ENCODE results near the gene MMP19.
"Not testable (repeated sequence)": the region's sequence is repeated elsewhere in the genome, so short reads cannot be mapped to it uniquely, and the experiment has no call there.

The MMP19 gene, protein sequence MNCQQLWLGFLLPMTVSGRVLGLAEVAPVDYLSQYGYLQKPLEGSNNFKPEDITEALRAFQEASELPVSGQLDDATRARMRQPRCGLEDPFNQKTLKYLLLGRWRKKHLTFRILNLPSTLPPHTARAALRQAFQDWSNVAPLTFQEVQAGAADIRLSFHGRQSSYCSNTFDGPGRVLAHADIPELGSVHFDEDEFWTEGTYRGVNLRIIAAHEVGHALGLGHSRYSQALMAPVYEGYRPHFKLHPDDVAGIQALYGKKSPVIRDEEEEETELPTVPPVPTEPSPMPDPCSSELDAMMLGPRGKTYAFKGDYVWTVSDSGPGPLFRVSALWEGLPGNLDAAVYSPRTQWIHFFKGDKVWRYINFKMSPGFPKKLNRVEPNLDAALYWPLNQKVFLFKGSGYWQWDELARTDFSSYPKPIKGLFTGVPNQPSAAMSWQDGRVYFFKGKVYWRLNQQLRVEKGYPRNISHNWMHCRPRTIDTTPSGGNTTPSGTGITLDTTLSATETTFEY

DNA sequence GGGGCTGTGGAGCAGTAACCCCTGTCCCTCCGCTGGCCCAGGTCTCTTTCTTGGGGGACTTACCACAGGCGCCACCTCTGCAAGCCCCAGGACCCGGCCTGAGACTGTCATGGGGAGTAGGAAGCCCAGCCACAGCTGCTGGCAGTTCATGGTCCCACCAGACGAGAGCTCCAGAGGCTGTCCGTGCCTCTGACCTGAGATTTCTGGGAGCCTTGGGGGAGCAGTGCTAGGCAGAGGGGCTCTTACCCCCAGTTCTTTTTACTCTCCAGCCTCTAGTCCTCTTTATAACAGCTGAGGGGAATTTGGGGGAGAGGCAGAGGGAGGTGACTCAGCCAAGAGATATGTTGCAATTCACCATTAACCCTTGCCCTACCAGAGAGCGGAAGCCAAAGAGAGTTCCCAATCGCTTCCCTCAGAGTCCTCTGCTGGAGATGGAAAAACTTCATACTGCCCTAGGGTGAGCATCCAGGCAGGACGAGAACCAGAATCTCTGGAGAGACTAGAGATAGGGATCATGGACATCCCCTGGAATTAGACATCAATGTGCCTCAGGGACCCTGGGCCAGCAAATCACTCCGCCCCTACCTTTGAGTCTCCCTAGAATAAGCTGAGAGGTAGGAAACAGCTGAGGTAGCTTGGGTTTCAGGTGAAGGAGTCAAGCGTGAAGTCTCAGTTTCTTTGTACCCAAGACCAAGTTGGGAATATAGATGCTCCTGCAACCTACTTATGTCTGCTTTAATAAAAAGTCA lies at the start of gene MMP19:
Gene MMP19, minus strand, starts transcription at position 256 of the 749 bp plus-strand sequence. Its CDS starts 106 bp downstream, at position 150.
- DNase-seq, result no peak

DNA sequence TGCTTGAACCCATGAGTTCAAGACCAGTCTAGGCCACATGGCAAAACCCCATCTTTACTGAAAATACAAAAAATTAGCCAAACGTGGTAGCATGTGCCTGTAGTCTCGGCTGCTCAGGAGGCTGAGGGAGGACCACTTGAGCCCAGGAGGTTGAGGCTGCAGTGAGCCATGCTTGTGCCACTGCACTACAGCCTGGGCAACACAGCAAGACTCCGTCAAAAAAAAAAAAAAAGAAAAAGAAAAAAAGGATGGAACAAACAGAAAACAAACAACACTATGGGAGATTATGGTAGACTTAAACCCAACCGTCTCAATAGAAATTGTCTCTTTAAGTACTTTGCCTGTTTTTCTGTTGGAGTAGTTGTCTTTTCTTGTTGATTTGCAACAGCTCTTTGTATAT lies 48.6 kb upstream of the MMP19 start:
- DNase-seq, result no peak

DNA sequence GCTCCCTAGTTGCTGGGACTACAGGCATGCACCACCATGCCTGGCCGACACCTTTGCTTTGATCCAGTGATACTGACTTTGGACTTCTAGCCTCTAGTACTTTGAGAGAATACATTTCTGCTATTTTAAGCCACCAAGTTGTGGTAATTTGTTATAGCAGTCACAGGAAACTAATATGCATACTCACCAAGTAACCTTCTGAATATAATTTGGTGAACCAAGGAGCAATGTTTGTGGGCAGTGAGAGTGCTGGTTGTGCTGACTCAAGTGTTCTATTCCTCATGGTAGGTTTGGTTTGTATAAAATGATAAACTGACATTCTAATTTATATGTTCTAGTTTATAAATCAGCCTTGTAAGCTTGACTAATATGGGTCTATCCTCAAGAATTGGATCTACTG lies 42.4 kb upstream of the MMP19 start:
- DNase-seq, result no peak

DNA sequence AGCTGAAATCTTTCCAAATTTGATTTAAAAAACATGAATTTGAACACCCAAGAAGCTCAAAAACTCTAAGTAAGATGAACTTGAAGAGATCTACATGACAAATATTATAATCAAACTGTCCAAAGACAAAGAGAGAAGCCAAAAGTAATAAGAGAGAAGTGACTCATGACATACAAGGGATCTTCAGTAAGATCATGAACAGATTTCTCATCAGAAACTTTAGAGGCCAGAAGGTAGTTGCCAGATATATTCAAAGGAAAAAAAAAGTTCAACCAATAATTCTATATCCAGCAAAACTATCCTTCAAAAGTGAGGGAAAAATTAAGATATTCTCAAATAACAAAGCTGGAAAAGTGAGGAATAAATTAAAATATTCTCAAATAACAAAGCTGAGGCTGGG lies 35.1 kb upstream of the MMP19 start:
- no peak for DNase-seq

DNA sequence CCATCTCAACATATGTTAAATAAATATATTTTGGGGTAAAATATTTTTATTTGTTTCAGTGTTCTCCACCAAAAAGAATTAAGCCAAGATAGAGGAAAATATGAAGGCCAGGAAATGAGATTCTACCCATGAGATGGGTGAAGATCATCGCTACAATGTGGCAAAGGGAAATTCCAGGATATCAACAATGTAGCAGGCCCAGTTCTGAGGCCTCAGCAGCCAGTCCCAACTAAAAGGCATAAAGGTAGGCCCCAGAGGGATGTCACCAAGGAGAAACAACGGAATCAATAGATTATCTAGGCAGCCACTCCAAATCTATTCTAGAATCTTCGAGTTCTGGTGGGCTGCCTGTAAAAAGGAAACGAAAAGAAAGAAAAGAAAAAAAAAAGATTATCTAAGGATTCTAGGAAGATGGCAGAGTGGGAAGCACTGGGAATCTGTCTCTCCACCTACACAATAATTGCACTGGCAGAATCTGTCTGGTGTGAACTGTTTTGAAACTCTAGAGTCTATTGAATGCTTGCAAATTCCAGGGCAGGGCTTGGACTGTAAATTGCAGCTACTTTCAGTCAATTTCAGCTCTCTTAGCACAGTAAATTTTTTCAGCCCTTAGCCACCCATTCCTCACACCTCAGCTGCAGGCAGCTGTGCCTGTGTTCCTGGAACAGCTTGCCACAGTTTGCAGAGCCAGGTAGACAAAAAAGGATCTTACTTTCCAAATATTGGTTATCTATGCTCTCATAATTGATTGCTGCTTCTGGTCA lies 33.1 kb upstream of the MMP19 start:
- no peak for DNase-seq

DNA sequence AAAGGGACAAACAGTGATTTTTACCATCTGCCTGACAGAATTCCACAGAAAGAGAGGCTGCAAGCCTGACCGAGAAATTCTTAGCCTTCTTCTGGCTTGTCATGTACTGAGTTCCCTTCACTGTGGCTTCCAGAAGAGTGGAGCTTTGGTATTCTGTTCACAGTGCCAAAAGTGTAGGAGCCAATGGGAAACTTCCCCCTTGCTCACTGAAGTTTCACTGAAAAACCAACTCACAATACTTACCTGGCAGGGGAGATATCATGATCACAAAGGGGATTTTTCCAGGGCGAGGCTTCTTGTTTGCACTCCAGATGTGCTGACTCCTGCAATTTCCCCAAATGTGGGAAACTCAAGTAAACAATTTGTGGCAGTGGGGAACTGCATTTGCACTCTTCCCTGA lies 31.7 kb upstream of the MMP19 start:
- DNase-seq, result no peak

DNA sequence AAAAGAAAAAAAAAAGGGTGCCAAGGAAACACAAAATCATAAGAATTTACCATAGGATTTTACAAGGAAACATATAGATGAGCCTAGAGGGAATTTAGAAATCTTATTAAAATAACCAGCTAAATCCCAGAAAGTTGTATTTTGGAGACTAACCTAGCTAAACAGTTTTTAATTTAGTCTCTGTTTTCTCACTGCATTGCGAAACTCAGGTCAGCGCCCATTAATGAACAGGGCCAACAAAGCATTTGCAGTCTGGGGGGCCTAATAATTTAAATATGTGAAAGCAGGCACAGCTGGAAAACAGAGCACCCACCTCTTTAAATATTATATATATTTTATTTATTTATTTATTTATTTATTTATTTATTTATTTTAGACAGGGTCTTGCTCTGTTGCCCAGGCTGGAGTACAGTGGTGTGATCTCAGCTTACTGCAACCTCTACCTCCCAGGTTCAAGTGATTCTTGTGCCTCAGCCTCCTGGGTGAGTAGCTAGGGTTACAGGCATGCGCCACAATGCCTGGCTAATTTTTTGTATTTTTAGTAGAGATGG lies 23.8 kb upstream of the MMP19 start:
- not testable (repeated sequence) for DNase-seq

DNA sequence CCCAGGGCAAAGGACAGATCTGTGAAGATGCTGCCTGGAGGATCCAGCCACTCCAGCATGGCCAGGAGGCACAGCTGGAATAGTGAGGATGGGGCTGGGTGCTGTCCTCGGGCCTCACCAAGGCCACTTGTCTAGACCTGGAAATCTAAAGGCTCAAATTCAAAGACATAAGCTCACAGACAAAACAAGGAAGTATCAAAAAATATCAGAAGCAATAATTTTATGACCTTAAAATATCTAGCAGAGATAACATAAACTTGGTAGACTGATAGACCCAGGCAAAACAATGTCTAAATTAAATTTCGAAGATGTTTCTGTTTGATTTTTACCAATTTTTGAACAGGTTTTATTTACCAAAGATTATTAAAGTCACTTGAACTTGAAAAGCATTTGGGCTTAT lies 22.6 kb upstream of the MMP19 start:
- no peak for DNase-seq

DNA sequence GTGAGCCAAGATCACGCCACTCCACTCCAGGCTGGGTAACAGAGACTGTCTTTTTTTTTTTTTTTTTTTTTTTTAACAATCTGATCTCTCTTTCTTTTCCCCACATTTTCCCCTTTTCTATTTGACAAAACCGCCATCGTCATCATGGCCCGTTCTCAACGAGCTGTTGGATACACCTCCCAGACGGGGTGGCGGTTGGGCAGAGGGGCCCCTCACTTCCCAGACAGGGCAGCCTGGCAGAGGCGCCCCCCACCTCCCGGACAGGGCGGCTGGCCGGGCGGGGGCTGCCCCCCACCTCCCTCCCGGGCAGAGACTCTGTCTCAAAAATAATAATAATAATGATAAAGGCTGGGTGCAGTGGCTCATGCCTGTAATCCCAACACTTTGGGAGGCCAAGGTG lies 20.2 kb upstream of the MMP19 start:
- not testable (repeated sequence) for DNase-seq

DNA sequence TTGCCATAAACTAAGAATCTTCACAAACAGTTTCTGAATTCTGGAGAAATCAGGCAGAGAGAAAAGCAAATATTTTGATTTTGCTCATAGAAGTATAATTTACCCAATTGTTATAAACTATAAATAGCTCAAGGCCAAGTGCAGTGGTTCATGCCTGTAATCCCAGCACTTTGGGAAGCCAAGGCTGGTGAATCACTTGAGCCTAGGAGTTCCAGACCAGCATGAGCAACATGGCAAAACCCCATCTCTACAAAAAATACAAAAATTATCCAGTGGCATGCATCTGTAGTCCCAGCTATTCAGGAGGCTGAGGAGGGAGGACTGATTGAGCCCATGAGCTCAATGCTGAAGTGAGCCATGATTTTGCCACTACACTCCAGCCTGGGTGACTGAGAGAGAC lies 19.6 kb upstream of the MMP19 start:
- DNase-seq, result no peak

DNA sequence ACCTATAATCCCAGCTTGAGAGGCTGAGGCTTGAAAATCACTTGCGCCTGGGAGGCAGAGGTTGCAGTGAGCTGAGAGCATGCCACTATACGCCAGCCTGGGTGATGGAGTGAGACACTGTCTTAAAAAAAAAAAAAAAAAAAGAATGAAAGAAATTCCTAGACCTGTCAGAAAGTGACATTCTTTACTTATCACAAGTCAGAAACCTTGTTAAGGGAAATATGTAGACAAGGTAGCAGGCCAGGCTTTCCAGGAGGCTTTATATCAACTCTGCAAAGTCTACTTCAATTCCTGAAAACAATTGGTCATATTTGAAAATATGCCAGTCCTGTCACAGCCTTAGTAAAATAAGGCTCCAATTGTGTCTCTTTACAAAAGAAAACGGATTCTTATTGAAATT lies 19.1 kb upstream of the MMP19 start:
- DNase-seq, result no peak

DNA sequence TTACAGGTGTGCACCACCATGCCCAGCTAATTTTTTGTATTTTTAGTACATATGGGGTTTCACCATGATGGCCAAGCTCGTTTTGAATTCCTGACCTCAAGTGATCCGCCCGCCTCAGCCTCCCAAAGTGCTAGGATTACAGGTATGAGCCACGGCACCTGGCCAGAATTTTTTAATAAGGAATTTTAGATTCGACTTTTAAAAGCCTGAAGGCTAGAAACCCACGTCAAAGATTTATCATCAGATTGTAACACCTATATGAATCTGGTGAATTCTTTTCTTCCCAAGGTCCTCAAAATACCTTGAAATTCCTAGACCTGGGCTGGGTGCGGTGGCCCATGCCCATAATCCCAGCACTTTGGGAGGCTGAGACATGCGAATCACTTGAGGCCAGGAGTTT lies 18.7 kb upstream of the MMP19 start:
- no peak for DNase-seq

DNA sequence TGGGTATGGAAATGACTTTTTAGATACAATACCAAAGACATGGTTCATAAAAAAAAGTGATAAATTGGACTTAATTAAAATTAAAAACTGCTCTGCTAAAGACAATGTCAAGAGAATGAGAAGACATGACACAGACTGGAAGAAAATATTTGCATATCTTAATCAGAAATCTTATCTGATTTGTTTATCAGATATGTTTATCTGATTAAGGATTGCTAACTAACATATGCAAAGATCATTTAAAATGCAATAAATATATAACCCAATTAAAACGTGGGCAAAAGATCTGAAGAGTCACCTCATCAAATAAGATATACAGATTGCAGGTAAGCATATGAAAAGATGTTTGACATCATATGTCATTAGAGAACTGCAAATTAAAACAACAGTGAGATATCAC lies 10.0 kb upstream of the MMP19 start:
- DNase-seq, result no peak

DNA sequence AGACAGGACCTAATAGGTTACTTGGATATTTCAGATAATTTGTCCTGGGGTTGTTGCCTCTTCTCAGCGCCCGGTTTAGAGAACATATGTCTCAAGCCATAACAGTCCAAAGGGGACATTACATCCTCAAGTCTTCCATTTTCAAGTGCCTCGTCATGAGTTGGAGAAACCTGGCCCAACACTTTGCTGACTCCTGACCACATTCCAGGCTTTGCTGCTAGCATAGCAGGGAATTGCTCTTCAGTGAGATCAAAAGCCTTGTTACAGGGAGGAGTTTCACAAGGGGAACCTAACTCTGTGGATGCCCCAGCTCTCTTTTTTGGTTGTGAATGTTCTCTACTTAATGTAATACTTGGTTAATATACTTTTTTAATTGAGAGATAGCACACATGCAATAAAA lies 8.2 kb upstream of the MMP19 start:
- DNase-seq, result no peak

DNA sequence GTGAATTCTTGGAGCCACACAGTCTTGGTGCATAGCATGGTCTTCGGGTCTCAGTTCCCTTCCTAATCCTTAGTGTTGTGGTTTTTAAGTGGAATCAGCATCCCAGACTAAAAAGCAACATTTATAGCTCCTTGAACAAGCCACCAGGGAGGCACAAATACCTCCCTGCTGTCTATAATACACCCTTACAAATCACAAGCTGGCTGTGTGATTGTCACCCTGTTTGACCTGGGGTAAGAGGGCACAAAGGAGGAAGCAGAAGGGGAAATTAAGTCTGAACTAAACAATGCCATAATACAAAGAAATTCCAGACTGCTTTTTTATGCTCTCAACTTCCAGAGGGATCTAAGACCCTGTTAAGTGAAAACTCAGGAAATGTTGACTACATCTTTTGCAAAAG lies 7.7 kb upstream of the MMP19 start:
- no peak for DNase-seq

DNA sequence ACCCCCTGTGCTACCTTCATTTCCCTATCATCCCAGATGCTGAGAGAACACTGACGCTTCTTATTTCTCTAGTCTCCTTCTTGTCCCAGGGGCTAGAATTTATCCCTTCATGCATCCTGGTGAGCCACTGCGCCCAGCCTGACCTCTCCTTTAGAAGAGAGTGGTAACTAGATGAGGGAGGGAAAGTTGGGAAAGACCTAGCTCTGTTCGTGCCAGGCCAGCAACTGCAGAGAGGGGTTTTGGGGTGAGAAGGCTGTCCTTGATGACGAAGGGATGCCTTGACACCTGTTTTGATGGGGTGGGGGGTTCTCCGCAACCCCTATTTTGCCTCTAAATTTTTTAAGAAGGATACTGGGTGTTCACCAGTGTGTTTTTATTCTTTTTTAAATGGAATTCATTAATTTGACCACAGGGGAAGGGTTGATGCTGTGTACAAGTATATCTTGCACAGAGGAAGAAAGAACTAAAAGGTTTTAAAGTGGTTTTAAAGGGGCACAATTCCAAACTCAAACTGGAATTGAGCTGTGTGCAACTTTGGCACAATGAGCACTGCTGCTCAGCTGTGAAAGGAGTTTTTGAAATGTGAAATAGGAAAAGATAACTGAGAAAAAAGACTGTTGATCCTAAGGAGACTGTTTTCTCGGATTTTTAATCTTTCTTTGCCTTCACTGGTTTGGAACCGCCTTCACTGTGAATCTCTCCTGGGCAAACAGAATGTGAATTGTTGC lies 7.0 kb upstream of the MMP19 start:
- DNase-seq, result no peak

DNA sequence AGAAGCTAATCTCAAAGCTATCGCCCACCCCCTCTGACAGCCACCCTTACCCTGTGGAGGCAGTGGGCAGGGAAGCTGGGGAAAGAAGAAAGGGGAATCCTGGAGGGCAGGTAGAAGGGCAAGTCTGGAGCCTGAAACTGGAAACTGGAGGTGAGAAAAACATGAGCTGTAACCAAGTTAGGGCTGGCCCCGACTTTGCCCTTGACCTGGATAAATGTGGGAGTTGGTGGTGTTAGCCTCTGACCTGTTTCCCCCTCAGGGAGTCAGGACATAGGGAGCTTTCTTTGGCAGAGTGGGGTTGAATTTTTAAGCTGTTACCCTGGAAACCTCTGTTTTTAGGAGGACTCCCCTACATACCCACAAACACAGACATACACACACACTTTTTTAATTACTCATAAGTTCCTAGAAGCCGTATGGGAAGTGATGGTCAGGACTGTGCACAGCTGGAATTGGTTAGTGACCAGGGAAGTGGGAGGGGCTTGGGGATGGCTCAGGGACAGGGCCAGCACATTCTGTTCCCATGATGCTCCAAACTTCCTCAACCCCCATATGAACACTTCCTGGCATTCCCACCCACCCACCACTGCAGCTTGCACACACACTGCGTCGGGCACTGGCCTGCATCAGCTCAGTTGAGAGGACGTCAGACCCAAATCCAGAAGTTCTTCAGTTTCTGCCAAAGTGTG lies 5.0 kb upstream of the MMP19 start:
- DNase-seq, result no peak

DNA sequence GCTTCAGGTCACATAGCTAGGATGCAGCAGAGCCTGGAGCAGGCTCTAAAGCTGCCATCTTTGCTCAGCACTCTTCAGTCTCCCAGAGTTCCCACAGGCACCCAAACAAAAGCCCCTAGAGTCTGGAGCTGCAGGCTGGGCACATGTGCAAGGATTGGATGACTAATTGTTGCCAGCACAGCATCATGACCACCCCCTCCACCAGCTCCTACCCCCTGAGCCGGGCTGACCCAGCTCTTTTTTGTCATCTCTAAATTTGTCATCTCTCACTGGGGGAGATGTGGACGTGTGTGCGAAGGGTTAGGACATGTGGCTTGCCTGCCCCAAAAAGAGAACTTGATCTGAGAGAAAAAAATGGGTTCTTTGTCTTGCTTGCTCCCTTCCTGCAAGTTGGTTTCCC lies 4.3 kb upstream of the MMP19 start:
- no peak for DNase-seq

DNA sequence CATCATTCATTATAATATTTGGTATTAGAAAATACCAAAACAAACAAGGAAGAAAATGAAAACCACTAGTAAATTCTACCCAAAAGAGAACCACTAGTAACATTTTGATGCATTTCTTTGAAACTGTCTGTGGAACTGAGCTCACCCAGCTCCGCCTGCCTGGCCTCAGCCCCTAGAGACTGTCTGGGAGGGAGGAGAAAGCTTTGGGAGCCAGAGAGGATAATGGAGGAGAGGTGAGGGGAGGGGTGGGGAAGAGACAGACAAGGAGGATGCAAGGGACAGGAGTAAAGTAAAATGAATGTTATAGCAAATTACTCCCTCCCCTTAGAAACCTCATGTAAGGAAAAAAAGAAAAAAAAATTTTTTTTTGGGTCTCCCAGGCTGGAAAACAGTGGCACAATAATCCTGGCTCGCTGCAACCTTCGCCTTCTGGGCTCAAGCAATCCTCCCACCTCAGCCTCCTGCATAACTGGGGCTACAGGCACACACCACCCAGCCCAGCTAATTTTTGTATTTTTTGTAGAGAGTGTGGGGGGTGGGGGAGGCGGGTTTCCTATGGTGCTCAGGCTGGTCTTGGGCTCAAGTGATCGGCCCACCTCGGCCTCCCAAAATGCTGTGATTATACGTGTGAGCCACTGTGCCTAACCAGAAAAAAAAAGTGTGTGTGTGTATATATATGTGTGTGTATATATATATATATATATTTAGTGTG lies 3.2 kb upstream of the MMP19 start:
- no peak for DNase-seq

DNA sequence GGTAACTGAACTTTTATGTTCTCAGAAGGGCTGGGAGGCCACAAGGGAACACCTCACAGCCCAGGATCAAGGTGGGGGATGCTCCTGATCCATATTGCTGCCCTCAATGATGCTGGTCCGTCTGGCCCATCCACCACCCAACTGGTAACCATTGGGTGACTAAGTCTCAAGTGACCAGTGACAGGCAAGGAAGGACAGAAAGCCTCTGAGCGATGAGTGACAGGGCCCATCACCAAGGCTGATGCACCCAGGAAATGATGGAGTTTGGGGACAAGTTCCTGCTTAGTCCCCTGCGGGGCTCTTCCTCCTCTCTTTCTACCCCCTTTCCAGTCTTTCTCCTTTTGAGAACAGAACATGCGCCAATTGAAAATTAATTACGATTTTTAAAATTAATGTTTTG lies 2.6 kb upstream of the MMP19 start:
- no peak for DNase-seq

DNA sequence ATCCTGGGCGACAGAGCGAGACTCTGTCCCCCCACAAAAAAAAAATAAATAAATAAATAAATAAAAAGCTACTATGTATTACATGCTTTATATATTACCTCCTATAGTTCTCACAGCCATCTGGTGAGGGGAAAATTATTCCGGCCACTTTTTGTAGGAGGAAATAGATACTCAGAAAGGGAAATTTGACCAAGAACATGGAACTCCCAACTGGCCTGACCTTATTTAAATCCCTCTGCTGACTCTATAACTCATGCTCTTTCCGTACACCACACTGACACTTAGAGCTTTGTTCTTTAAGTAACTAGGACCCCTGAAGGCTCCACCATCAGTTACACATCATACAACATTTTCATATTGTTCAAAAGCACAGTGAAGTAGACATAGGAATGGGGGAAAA lies 2.2 kb upstream of the MMP19 start:
- DNase-seq, result no peak
